Neural cell (in vitro differentiated cells): ENCODE data around the gene CCDC15.

Source experiments
- CTCF ChIP-seq: fragments of 450-650 bp; IDR thresholded peaks from 2 replicates; pipeline ENCODE4 v1.5.1; 2014; ENCODE audit warnings: antibody characterized with exemption, mild to moderate bottlenecking, moderate library complexity; ENCODE audit not compliant: poor library complexity, severe bottlenecking
- EZH2 ChIP-seq: fragments of 200-600, 300-800 bp; shearing (Covaris generic), sonication (generic); IDR thresholded peaks from 2 replicates; pipeline ENCODE4 v1.6.1; 2014; ENCODE audit warnings: antibody characterized with exemption, low read length, borderline replicate concordance, mild to moderate bottlenecking; ENCODE audit not compliant: insufficient read depth, poor library complexity, severe bottlenecking
- RAD21 ChIP-seq: fragments of 450-650 bp; conservative IDR thresholded peaks from 2 replicates; pipeline ENCODE4 v1.6.1; 2014; ENCODE audit warnings: antibody characterized with exemption, mild to moderate bottlenecking, moderate library complexity
- TAF1 ChIP-seq: IDR thresholded peaks from 2 replicates; pipeline ENCODE4 v1.6.1; 2012; ENCODE audit warnings: low read depth

DNA sequence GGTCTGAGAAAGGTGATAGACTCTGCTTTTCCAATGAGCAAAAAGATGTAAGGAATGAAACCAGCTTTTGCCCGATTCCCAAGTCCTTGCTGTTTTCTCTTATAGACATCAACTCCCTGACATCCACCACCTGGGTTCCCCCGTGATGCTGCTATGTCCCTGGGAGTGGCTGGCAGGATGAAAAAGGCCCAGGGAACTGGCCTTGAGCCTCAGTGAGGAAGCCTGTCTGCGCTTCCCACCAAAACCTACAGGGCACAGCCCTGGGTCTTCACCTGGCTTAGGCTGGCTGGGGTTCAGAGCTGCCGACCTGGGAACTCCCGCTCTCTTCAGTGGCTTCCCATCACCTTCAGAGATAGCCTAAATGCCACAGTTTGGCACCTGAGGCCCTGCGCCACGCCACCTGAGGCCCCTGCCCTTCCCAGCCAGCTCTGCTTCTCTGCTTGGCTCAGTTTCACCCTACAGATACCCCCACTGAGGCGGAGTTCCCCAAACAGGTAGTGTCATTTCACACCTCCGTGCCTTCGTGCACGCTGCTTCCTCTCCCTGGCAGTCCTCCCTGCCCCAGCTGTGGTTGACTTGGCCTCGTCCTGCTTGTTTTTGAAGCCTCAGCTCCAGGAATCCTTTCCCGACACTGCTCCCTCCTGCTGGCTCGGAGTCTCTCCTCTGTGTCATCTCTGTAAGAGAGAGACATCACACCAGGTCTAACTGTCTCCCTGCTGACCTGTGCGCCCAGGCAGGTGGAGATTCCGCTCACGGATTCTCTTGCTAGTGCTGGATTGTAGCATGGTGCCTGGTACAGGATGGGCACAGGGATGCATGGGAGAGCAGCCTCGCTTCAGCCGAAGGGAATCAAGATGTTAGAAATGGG lies 119.8 kb downstream of the CCDC15 start:
- TF ChIP-seq EZH2 (no peak), RAD21 (no peak), CTCF (no peak), TAF1 (no peak)
